Measurements from ENCODE around the gene AKR7A2.
"Not testable (repeated sequence)": the region's sequence is repeated elsewhere in the genome, so short reads cannot be mapped to it uniquely, and the experiment has no call there.

Gene AKR7A2

DNA sequence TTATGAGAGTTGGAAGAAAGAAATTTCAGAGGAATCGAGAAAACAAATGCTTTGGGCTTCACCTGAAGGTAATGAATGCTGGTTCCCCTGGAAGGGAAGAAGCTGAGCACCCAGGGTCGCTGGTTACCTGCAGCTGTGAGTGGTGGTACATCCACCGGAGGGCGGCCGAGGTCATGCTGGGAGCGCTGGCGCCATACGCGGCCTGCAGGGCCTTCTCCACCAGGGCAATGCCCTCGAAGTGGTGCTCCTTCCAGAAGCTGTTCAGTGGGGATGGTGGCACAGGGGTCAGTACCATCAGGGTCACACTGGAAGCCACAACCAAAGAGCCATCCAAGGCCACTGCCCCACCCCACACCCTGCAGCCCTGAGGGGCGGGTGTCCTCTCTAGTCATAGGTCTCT lies 43.5 kb downstream of the AKR7A2 start:
- no peak for DNase-seq (ENCODE audit: low read depth, low spot score)

DNA sequence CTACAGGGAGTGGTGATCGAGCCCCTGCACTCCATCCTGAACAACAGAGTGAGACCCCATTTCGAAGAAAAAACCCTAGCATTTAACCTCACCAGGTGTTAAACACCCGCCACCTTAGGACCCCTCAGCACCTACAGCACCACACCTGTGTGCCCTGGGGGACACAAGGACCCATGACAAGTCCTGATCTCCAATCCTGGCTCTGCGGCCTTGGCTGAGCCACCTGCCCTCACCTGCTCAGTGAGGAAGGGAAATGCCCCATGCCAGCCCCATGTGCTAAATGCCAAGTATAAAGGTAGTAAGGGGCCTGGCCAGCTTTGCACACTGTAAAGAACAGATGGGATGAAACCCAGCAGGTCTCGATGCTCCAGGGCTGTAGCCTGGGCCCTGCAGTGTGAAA lies 49.2 kb downstream of the AKR7A2 start:
- no peak for DNase-seq (ENCODE audit: low read depth, low spot score)

DNA sequence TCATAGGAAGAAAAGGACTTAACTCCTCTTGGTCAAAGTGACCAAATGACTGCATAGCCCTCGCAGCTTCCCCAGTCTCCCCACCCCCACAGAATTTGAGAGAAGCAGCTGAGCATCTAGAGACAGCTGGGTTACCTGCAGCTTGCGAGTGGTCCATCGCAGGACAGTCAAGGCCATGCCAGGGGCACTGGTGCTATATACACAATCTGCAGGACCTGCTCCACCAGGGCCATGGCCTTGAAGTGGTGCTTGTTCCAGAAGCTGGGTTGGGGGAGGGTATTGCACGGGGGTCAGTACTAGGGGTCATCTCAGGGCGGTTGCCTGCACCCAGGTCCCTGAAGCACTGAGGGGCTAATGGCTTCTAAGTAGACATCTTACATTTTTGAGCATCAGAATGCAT lies 49.9 kb downstream of the AKR7A2 start:
- DNase-seq (ENCODE audit: low read depth, low spot score) = no peak

DNA sequence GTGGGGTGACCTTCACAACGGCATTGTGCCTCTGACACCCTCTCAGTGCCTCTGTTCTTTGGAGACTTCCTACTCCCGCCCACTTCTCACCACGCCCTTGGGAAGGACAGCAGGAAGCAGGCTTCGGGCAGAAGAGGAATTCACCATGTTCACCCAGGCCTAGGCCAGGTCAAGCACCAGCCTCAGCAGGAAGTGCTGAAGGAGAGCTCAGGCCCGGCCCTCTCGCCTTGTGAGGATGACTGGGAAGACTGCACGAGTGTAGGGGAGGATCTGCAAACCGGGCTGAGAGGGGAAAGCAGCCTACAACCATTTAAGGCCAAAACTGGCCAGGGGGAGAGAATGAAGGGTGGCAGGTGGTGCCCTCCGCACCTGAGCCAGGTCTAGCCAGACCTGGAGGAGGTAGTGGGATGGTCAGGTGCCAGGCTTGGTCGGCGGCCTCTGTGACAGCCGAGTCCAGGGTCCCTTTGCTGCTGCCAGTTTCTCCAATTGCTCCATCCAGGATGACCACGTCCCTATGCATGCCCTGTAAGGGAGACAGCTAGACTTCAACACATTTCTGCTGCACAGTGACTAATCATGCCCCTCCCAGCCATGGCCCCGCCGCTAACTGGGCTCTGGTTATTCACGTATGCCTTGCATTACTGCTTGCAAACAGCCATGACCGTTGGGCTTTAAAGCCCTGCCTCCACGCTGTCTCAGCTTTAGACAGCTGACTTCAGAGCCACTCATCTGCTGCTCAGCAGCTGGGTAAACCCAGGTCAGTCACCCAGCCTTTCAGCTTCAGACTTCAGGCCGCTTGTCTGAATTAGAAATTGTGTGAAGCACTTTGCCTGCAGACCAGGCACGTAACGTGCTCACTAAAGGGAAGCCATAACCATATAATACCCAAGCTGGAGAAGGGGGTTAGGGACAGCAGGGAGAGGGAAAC lies 51.5 kb downstream of the AKR7A2 start:
- no peak for DNase-seq (ENCODE audit: low read depth, low spot score)

DNA sequence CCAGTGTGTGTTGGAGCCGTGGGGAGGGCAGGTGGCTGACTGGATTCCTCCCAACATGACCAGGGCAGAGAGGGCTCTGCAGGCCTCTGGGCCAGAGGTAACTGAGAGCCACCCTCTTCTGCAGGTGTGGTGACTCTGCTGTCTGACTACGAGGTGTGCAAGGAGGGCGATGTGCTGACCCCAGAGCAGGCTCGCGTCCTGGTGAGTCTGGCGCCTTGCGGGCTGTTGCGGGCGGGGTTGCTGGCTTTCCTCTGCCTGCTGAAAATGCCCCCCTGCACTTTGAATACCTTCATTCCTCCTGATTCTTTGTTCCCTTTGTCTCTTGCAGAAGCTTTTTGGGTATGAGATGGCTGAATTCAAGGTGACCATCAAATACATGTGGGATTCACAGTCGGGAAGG lies 53.6 kb downstream of the AKR7A2 start:
- no peak for DNase-seq (ENCODE audit: low read depth, low spot score)

DNA sequence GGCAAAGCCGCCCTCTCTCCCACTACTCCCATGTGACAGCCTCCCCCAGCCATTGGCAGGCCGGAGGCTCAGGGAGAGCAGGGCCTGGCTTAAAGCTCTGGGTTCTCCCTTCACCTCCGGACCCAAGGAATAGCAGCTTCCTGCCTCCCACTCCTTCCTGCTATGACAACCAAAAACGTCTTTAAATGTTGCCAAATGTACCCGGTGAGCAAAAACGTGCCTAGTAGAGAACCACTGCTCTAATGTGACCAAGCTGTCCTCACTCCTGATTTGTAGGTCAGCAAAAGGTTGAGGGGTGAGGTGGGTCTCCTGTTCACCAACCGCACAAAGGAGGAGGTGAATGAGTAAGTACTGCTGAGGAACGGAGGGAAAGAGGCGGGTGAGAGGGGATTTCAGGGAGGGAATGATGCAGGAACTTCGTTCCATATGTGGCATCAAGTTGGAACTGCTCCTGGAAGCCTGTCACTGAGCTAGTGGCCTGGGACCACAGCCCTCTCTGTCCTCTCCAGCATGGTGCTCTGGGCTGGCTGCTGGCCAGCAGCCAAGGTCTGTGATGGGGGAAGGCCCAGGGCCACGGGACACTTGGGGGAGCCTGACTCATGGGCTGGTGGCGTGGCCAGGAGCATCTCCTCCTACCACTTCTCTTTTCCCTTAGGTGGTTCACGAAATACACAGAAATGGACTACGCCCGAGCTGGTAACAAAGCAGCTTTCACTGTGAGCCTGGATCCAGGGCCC lies 54.6 kb downstream of the AKR7A2 start:
- DNase-seq (ENCODE audit: low read depth, low spot score) = no peak

DNA sequence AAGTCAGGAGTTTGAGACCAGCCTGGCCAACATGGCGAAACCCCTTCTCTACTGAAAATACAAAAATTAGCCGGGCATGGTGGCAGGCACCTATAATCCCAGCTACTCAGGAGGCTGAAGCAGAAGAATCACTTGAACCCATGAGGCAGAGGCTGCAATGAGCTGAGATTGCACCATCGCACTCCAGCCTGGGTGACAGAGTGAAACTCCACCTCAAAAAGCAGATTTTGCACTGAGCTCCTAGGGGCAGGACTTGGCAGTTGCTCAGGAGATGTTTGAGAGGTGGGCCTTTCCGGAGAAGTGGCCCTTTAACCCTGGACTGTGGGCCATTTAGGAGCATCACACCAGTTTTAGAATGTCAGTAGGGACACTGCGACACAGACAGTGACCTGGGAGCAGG lies 55.6 kb downstream of the AKR7A2 start:
- DNase-seq (ENCODE audit: low read depth, low spot score) = not testable (repeated sequence)

DNA sequence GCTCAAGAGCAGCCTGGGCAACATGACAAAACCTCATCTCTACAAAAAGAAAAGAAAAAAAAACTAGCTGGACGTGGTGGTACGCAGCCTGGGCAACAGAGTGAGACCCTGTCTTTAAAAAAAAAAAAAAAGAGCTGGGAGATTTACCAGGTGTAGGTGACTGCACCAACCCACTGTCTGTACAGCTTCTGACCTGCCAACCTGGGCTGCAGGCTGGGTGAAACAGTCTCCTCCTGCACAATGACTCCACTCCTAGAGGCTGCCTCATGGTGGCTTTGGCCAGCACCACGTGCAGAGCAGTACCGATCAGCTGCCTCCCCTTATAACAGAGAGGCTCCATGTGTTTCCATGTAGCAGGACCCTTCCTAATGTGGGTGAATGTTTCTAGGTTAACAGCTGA lies 56.7 kb downstream of the AKR7A2 start:
- DNase-seq (ENCODE audit: low read depth, low spot score) = no peak

DNA sequence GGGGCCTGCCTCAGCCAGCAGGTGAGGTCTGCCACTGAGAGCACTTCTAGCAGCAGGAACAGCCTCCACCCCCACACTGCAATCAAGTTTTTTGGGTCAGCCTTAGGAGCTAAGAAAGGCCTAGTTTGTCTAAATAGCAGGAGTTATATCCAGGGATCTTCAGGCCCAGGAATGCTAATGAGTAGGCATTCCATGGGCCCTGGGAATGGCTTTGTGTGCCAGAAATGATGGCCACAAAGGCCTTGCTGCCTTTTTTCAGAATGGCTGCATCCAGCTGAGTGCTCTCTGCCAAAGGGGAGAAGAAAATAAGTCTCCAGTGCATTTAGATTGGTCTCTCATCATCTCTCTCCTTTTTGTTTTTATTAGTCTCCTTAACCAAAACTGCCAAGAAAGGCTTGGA lies 57.5 kb downstream of the AKR7A2 start:
- DNase-seq (ENCODE audit: low read depth, low spot score) = no peak
